A549 (cell line): ENCODE results near the gene FLYWCH1.

Source experiments
- BHLHE40 ChIP-seq: IDR thresholded peaks from 2 replicates; pipeline ENCODE4 v1.6.1; 2012; ENCODE audit warnings: low read depth, low read length, inconsistent platforms
- KDM1A ChIP-seq: fragments of 200-600 bp; sonication (generic); IDR thresholded peaks from 2 replicates; pipeline ENCODE4 v1.6.1; 2016; ENCODE audit warnings: low read depth, mild to moderate bottlenecking
- KDM5A ChIP-seq: fragments of 200-600 bp; sonication (generic); IDR thresholded peaks from 2 replicates; pipeline ENCODE4 v1.6.1; 2016; ENCODE audit warnings: antibody characterized with exemption, mild to moderate bottlenecking
- NFE2L2 ChIP-seq: fragments of 150-350 bp; conservative IDR thresholded peaks from 2 replicates; pipeline ENCODE4 v1.6.1; 2014; ENCODE audit warnings: low read length
- POLR2A ChIP-seq: IDR thresholded peaks from 2 replicates; pipeline ENCODE4 v1.6.1; 2012; ENCODE audit warnings: mild to moderate bottlenecking, low read length
- RAD21 ChIP-seq, 2 experiments: fragments of >200 bp in 1 of 2; sonication (Bioruptor Twin) in 1 of 2; formaldehyde crosslinking in 1 of 2; IDR thresholded peaks in 1 of 2; conservative IDR thresholded peaks in 1 of 2; 2 replicates in 1 of 2; 3 replicates in 1 of 2; pipeline ENCODE4 v1.6.1; 2012 to 2018; ENCODE audit warnings: inconsistent platforms in 1 of 2
- RNF2 ChIP-seq: fragments of 200-600 bp; sonication (generic); IDR thresholded peaks from 2 replicates; pipeline ENCODE4 v1.6.1; 2016; ENCODE audit warnings: low read depth, mild to moderate bottlenecking, antibody characterized with exemption, moderate library complexity, borderline replicate concordance
- SREBF2 ChIP-seq: fragments of 450-650 bp; IDR thresholded peaks from 2 replicates; pipeline ENCODE4 v1.6.1; 2014; ENCODE audit warnings: mild to moderate bottlenecking, moderate library complexity
- TP53 ChIP-seq: fragments of 250-450 bp; sonication (Bioruptor Pico); IDR thresholded peaks from 2 replicates; pipeline ENCODE4 v1.5.0; 2021; ENCODE audit warnings: mild to moderate bottlenecking, moderate library complexity
- TF ChIP-seq, protein P1 (sequence below): fragments of >200 bp; sonication (Bioruptor Twin); formaldehyde crosslinking; IDR thresholded peaks from 3 replicates; pipeline ENCODE4 v1.5.1; 2016
- TF ChIP-seq, protein P2 (sequence below): fragments of >200 bp; sonication (Bioruptor Twin); formaldehyde crosslinking; IDR thresholded peaks from 2 replicates; pipeline ENCODE4 v1.6.1; 2016
- TF ChIP-seq, protein P3 (sequence below): fragments of 200-600 bp; sonication (generic); IDR thresholded peaks from 2 replicates; pipeline ENCODE4 v1.6.1; 2016; ENCODE audit warnings: antibody characterized with exemption, mild to moderate bottlenecking, moderate library complexity

DNA sequence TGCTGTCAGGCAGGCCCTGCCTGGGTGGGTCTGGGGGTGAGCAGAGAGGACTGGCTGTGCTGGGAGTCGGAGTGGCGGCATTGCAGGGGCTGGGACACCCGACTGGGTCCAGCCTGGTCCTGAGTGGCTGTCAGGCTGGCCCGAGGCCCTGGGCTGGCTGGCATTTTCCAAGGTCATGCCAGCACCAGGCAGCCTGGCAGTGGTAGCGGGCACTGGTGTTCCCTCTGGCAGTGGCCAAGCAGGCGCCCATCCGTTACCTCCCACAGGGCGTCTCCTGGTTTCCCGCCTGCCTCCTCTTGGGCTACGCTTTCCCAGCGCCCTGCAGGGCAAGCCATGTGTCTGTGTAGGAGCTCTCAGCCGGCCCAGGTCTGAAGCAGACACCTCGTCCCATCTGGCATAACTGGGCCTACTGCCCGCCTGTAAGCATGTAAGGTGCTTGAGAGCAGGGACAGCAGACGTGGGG, 74.2 kb downstream of the FLYWCH1 start:
- TF ChIP-seq, protein P1, sequence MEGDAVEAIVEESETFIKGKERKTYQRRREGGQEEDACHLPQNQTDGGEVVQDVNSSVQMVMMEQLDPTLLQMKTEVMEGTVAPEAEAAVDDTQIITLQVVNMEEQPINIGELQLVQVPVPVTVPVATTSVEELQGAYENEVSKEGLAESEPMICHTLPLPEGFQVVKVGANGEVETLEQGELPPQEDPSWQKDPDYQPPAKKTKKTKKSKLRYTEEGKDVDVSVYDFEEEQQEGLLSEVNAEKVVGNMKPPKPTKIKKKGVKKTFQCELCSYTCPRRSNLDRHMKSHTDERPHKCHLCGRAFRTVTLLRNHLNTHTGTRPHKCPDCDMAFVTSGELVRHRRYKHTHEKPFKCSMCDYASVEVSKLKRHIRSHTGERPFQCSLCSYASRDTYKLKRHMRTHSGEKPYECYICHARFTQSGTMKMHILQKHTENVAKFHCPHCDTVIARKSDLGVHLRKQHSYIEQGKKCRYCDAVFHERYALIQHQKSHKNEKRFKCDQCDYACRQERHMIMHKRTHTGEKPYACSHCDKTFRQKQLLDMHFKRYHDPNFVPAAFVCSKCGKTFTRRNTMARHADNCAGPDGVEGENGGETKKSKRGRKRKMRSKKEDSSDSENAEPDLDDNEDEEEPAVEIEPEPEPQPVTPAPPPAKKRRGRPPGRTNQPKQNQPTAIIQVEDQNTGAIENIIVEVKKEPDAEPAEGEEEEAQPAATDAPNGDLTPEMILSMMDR = no peak
- TF ChIP-seq NFE2L2 = no peak
- no peak for TF ChIP-seq SREBF2
- no peak for TF ChIP-seq RAD21 (conservative IDR thresholded peaks at IDR 0.05 in 1 of 2, IDR thresholded peaks at IDR 0.05 in 1 of 2)
- TF ChIP-seq, protein P2, sequence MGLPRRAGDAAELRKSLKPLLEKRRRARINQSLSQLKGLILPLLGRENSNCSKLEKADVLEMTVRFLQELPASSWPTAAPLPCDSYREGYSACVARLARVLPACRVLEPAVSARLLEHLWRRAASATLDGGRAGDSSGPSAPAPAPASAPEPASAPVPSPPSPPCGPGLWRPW = no peak
- TF ChIP-seq, protein P3, sequence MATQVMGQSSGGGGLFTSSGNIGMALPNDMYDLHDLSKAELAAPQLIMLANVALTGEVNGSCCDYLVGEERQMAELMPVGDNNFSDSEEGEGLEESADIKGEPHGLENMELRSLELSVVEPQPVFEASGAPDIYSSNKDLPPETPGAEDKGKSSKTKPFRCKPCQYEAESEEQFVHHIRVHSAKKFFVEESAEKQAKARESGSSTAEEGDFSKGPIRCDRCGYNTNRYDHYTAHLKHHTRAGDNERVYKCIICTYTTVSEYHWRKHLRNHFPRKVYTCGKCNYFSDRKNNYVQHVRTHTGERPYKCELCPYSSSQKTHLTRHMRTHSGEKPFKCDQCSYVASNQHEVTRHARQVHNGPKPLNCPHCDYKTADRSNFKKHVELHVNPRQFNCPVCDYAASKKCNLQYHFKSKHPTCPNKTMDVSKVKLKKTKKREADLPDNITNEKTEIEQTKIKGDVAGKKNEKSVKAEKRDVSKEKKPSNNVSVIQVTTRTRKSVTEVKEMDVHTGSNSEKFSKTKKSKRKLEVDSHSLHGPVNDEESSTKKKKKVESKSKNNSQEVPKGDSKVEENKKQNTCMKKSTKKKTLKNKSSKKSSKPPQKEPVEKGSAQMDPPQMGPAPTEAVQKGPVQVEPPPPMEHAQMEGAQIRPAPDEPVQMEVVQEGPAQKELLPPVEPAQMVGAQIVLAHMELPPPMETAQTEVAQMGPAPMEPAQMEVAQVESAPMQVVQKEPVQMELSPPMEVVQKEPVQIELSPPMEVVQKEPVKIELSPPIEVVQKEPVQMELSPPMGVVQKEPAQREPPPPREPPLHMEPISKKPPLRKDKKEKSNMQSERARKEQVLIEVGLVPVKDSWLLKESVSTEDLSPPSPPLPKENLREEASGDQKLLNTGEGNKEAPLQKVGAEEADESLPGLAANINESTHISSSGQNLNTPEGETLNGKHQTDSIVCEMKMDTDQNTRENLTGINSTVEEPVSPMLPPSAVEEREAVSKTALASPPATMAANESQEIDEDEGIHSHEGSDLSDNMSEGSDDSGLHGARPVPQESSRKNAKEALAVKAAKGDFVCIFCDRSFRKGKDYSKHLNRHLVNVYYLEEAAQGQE = no peak
- TF ChIP-seq POLR2A = no peak
- no peak for TF ChIP-seq TP53
- no peak for TF ChIP-seq RNF2
- TF ChIP-seq KDM1A = no peak
- no peak for TF ChIP-seq KDM5A
- no peak for TF ChIP-seq BHLHE40
